ENCODE results near the gene CST7. TPM values are rescaled to one million over a fixed set of nuclear protein-coding genes. Genes with fewer than 3 reads are reported as not detected.
"Not testable (repeated sequence)": the region's sequence is repeated elsewhere in the genome, so short reads cannot be mapped to it uniquely, and the experiment has no call there.

CST7 gene
- total RNA-seq, 4 donors from 2014 or later: 4.2 to 4.7 (median 4.4) TPM; not detected in 1

DNA sequence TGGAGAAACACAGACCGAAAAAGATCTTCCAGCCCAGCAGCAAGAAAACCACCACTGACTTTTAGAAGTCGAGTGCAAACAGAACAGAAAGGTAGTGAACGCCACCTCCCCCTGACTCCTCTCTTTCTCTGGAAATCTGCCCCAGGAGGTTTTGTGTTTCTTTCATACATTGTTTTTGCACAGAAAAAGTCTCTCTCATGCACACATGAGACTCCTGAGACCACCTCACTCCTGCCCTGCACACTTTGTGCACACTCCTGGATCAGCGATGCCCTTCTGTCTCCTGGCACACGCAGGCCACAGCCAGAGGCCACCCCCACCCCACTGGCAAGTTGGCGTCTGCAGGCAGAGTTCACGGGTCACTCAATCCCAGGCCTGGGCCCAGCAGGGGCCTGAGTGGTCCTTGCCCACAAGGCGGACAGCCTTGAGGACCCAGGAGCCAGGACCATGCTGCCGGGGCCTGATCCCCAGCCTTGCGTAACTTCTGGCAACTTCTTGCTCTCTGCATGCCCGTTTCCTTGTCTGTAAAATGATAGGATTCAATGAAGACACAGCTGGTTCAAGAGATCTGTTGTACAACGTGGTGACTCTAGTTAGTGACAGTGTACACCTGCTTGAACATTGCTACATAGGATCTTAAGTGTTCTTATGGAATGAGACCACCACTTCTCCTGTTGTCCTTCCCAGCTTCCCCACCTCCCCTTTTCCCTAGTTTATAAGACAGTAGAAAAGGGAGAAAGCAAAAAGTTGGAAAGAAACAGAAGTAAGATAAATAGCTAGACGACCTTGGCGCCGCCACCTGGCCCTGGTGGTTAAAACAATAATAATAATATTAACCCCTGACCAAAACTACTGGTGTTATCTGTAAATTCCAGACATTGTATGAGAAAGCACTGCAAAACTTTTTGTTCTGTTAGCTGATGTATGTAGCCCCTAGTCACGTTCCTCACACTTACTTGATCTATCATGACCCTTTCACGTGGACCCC is 30.2 kb upstream of the CST7 start:
- Histone ChIP-seq H3K4me3 (no peak overlapping the region), H3K9me3 (no peaks in the 10 kb centered on the region), H3K27ac (no peak overlapping the region), H3K36me3 (no peaks in the 10 kb centered on the region), H3K27me3 (no peaks in the 10 kb centered on the region), H3K4me1 (peaks cover 0 to 4% (median 0%) of the 10 kb centered on the region in 4 donors)
- TF ChIP-seq, protein P1, sequence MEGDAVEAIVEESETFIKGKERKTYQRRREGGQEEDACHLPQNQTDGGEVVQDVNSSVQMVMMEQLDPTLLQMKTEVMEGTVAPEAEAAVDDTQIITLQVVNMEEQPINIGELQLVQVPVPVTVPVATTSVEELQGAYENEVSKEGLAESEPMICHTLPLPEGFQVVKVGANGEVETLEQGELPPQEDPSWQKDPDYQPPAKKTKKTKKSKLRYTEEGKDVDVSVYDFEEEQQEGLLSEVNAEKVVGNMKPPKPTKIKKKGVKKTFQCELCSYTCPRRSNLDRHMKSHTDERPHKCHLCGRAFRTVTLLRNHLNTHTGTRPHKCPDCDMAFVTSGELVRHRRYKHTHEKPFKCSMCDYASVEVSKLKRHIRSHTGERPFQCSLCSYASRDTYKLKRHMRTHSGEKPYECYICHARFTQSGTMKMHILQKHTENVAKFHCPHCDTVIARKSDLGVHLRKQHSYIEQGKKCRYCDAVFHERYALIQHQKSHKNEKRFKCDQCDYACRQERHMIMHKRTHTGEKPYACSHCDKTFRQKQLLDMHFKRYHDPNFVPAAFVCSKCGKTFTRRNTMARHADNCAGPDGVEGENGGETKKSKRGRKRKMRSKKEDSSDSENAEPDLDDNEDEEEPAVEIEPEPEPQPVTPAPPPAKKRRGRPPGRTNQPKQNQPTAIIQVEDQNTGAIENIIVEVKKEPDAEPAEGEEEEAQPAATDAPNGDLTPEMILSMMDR (IDR thresholded peaks at IDR 0.05): peak in 1 of 6 experiments; percentile 5
- TF ChIP-seq POLR2A (IDR thresholded peaks at IDR 0.05): no peak
- DNase-seq: peak in 1 of 3 donors; percentile 29

DNA sequence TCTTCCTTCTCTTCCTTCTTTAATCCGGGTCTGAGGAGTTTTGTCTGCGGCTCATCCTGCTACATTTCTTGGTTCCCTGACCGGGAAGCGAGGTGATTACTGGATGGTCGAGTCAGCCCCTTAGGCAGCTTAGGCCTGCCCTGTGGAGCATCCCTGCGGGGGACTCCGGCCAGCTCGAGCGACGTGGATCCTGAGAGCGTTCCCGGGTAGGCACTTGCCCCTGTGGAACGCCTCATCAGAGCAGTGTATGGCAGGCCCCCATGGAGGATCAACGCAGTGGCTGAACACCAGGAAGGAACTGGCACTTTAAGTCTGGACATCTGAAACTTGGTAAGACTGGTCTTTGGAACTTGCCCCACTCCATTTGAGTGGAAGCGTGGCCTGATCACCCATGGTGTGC is 29.4 kb upstream of the CST7 start:
- H3K4me1 ChIP-seq, H3K9me3 ChIP-seq, H3K36me3 ChIP-seq, H3K27ac ChIP-seq, H3K27me3 ChIP-seq, H3K4me3 ChIP-seq: not testable (repeated sequence)
- DNase-seq: peak in 1 of 3 donors; percentile 33

DNA sequence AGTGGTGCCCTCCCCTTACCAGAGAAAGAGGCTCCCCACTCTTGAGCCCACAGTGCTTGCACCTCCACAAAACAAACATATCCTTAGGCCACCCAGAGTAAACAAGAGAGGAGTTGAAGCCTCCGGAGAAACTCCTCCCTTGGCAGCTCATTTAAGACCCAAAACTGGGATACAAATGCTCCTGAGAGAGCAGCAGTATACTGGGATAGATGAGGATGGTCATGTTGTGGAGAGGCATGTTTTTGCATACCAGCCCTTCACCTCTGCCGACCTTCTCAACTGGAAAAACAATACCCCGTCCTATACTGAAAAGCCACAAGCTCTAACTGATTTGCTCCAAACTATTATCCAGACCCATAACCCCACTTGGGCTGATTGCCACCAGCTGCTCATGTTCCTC is 28.4 kb upstream of the CST7 start:
- not testable (repeated sequence) for DNase-seq, H3K9me3 ChIP-seq, H3K27me3 ChIP-seq, H3K27ac ChIP-seq, H3K4me3 ChIP-seq, H3K36me3 ChIP-seq, H3K4me1 ChIP-seq

DNA sequence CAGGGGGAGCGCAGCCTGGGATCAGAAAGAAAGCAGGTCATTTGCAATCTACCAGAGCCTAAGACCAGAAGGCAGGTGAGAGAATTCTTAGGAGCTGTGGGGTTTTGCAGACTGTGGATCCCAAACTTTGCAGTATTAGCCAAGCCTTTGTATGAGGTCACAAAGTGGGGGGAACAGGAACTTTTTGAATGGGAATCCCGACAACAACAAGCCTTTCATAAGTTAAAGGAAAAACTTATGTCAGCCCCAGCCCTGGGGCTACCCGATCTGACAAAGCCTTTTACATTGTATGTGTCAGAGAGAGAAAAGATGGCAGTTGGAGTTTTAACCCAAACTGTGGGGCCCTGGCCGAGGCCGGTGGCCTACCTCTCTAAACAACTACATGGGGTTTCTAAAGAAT is 19.8 kb upstream of the CST7 start:
- not testable (repeated sequence) for H3K4me3 ChIP-seq, H3K9me3 ChIP-seq, DNase-seq, H3K4me1 ChIP-seq, H3K27me3 ChIP-seq, H3K36me3 ChIP-seq, H3K27ac ChIP-seq

DNA sequence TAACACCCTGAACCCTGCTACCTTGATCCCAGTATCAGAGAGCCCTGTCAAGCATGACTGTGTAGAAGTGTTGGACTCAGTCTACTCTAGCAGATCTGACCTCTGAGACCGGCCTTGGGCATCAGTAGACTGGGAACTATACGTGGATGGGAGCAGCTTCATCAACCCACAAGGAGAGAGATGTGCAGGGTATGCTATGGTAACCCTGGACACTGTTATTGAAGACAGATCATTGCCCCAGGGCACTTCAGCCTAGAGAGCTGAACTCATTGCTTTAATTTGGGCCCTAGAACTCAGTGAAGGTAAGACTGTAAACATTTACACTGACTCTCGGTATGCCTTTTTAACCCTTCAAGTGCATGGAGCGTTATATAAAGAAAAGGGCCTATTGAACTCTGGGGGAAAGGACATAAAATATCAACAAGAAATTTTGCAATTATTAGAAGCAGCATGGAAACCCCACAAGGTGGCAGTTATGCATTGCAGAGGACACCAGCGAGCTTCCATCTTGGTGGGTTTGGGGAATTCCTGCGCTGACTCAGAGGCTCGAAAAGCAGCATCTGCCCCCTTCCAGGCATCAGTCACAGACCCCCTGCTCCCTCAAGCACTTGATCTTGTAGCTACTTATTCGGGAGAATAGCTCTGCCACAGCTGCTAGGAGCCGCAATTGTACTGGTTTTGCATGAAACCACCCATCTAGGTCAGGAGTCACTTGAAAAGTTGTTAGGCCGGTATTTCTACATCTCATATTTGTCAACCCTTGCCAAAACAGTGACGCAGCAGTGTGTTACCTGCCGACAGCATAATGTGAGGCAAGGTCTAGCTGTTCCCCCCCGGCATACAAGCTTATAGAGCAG is 19.0 kb upstream of the CST7 start:
- H3K27me3 ChIP-seq, H3K36me3 ChIP-seq, H3K4me1 ChIP-seq, H3K9me3 ChIP-seq: not testable (repeated sequence)
- TF ChIP-seq, protein P1 (IDR thresholded peaks at IDR 0.05): peak in 2 of 6 experiments; percentile 19 to 27
- peak overlapping the region in 2 of 4 donors; percentile 16 to 45 for H3K4me3 ChIP-seq
- peak overlapping the region in 1 of 4 donors; percentile 74 for H3K27ac ChIP-seq
- peak in 1 of 3 donors; percentile 49 for DNase-seq

DNA sequence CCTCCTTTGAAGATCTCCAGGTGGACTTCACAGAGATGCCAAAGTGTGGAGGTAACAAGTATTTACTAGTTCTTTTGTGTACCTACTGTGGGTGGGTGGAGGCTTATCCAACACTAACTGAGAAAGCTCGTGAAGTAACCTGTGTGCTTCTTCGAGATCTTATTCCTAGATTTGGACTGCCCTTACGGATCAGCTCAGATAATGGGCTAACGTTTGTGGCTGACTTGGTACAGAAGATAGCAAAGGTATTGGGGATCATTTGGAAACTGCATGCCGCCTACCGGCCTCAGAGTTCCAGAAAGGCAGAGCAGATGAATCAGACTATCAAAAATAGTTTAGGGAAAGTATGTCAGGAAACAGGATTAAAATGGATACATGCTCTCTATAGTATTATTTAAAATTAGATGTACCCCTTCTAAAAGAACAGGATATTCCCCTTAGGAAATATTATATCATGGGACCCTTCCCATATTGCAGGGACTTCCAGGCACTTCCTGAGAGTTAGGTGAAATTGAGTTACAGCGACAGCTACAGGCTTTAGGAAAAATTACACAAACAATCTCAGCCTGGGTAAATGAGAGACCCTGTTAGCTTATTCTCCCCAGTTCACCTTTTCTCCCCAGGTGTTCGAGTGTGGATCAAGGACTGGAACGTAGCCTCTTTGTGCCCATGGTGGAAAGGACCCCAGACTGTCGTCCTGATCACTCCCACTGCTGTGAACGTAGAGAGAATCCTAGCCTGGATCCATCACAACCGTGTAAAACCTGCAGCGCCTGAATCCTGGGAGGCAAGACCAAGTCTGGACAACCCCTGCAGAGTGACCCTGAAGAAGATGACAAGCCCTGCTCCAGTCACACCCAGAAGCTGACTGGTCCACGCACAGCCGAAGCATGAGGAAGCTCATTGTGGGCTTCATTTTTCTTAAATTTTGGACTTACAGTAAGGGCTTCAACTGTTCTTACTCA is 18.1 kb upstream of the CST7 start:
- H3K4me3 ChIP-seq: peak overlapping the region in 2 of 4 donors; percentile 16 to 45

DNA sequence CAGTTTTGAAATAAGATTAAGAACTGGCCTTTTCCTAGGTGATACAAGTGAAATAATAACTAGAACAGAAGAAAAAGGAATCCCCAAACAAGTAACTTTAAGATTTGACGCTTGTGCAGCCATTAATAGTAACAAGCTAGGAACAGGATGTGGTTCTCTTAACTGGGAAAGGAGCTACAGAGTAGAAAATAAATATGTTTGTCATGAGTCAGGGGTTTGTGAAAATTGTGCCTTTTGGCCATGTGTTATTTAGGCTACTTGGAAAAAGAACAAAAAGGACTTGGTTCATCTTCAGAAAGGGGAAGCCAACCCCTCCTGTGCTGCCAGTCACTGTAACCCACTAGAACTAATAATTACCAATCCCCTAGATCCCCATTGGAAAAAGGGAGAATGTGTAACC is 17.2 kb upstream of the CST7 start:
- H3K4me3 ChIP-seq, H3K27me3 ChIP-seq, H3K4me1 ChIP-seq, H3K36me3 ChIP-seq, DNase-seq, H3K9me3 ChIP-seq: not testable (repeated sequence)
- peak overlapping the region in 2 of 4 donors; percentile 10 to 42 for H3K27ac ChIP-seq

More for the DNA sequence above, 18.1 kb upstream of the CST7 start:
- H3K9me3 ChIP-seq, H3K4me1 ChIP-seq, H3K36me3 ChIP-seq, H3K27me3 ChIP-seq: not testable (repeated sequence)
- TF ChIP-seq, protein P1 (IDR thresholded peaks at IDR 0.05): peak in 5 of 6 experiments; percentile 16 to 68 (median 48)
- peak overlapping the region in 2 of 4 donors; percentile 42 to 74 for H3K27ac ChIP-seq
- peak in 1 of 3 donors; percentile 30 for DNase-seq
